Activated CD8-positive, alpha-beta memory T cell treated with anti-CD3 and anti-CD28 coated beads, Interleukin-2, amount 50 U/mL, for 1 hour (primary cell): ENCODE measurements around the gene HERC5.
A peak's percentile ranks its signal among the peaks of the same experiment; 100 is the strongest.

Experiments used
- DNase-seq: peaks from one replicate; pipeline ENCODE4 v3.0.0-alpha.2; 2020; ENCODE audit errors: extremely low read depth

Gene HERC5

DNA sequence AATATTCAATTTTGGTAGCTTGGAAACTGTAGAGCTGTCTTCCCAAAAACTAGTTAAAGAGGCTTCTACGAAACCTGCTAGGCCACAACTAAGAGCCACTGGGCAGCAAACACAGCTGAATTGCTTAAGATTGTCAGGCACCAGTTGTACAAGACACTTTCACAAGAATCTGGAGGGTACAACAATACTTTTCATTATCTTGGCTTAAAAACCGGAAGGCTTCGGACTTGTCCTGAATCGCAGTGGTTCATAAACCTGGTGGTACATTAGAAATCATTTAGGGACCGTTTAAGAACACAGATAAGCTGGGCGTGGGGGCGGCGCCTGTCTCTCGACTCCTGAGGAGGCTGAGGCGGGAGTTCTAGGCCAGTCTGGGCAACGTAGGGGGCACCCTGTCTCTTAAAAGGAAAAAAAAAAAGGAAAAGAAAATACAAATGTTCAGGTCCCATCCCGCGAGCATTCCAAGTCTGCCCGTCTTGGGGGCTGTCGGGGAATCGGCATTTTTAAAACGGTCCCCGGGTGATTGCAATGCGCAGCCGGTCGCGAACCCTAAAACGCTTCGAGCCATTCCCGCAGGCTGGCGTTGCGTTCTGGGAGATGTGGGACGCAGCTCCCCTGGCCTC is 65.9 kb downstream of the HERC5 start:
- DNase-seq = no peak

- DNase-seq = peak; percentile 44
Observed at GRCh38 chr4:88523325-88524129, 66.6 kb downstream of the HERC5 start, which contains the start of gene PYURF. Gene PYURF (minus strand): TSS chr4:88523776. CDS start chr4:88523700, 76 bp downstream.

DNA sequence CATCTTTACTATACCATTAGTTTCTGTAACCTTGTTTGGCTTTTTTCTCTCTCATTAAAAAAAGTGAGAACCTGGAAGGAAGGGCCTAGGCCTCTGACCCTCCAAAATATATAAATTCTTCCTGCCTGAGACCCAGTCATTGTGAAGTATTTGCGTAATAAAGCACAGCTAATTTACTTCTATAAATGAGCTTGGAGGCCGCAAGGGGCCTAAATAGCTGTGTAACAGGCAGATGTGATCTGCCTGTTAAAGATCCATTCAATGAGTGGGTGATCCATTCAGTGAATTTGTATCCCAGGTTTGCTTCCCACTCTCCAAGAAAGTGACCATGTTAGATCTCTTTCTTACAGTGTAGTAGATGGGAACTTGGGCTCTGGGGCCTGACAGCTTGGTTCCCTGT is 67.3 kb downstream of the HERC5 start:
- DNase-seq = no peak

- DNase-seq = no peak
Observed at GRCh38 chr4:88526221-88526815, 69.4 kb downstream of the HERC5 start.

GRCh38 chr4:88527787-88528186 is 70.9 kb downstream of the HERC5 start:
- DNase-seq = no peak

DNA sequence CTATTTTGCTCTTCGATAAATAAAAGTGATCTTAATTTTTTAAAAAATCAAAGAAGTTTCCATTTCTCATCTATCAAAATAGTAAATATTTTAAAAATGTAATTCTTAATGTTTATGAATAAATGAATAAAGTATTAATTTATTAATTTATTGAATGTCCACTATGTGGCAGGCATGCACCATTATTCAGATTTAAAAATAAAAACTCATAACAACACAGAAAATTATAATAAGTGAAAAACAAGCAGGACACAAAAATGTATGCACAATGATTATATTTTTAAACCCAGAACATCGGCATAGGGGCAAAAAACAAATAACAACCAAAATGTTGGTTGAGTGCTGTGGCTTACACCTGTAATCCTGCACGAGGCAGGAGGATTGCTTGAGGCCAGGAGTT is 71.9 kb downstream of the HERC5 start:
- DNase-seq = no peak

- DNase-seq = no peak
Observed at GRCh38 chr4:88531549-88531948, 74.6 kb downstream of the HERC5 start.

GRCh38 chr4:88533088-88533790 is 76.3 kb downstream of the HERC5 start:
- DNase-seq = no peak

DNA sequence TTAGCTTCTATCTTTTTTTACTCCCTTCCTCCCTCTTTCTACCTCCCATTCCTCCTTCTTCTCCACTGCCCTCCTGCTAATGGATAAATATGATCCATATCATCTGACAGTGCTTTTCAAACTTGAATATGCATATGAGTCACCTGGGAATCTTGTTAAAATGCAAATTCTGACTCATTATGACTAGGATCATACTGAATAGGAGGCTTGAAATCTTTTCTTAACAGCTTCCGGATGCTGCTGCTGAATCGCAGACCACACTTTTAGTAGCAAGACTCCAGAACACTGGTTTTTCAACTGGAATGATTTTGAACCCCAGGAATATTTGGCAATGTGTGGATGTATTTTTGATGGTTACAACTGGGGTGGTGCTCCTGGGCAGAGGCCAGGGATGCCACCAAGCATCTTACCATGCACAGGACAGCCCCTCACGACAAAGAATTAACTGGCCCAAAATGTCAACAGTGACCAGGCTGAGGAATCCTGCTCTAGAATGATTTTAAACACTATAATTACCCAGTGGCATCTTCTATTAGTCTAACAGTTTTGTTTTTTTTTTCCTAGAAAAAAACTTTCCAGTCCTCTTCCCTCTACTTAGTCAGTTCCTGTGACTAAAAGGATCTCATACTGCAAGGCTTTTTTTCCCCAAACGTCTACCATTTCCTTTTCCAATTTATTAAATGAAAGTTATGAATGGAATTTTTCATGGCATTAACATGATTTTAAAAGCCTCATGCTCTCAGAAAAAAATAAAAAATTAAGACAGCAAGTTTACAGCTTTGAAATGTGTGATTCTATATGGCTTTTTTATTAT is 77.2 kb downstream of the HERC5 start:
- DNase-seq = no peak

- DNase-seq = no peak
Observed at GRCh38 chr4:88535090-88535755, 78.3 kb downstream of the HERC5 start.

- DNase-seq = no peak
Observed at GRCh38 chr4:88537709-88538108, 80.8 kb downstream of the HERC5 start.

DNA sequence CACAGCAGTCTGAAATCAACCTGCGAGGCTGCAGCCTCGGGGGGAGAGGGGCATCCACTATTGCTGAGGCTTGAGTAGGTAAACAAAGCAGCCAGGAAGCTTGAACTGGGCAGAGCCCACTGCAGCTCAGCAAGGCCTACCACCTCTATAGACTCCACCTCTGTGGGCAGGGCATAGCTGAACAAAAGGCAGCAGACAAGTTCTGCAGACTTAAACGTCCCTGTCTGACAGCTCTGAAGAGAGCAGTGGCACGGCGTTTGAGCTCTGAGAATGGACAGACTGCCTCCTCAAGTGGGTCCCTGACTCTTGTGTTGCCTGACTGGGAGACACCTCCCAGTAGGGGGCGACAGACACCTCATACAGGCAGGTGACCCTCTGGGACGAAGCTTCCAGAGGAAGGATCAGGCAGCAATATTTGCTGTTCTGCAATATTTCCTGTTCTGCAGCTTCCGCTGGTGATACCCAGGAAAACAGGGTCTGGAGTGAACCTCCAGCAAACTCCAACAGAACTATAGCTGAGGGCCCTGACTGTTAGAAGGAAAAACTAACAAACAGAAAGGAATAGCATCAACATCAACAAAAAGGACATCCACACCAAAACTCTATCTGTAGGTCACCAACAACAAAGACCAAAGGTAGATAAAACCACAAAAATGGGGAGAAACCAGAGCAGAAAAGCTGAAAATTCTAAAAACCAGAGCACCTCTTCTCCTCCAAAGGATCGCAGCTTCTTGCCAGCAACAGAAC is 82.6 kb downstream of the HERC5 start:
- peak; percentile 46 for DNase-seq

GRCh38 chr4:88549815-88550214 is 92.9 kb downstream of the HERC5 start:
- no peak for DNase-seq
